ENCODE measurements around the gene PPM1J. TPM values are rescaled to one million over a fixed set of nuclear protein-coding genes. Genes with fewer than 3 reads are reported as not detected.

The PPM1J gene
- total and polyA plus RNA-seq, 9 of the 15 experiments (the other 6 are each of a cell fraction or from before 2014, with no cell fraction given): 0.25 to 10.5 (median 4.2) TPM

- TF ChIP-seq ZBTB11 (CRISPR knock-in tag; IDR thresholded peaks at IDR 0.05) (0 out of 6 replicates have a peak, but pooled peaks of 1 of the 3 experiments have one; percentile 6), AFF4 (CRISPR knock-in tag; IDR thresholded peaks at IDR 0.05) (peak; percentile 48; the same call in 1 of the 2 replicates), TARDBP (IDR thresholded peaks at IDR 0.05) (peak; percentile 55), CEBPB (tag; IDR thresholded peaks at IDR 0.05) (no peak), ZZZ3 (IDR thresholded peaks at IDR 0.05) (no peak), ZMIZ1 (IDR thresholded peaks at IDR 0.05; ENCODE audit: low read depth in 2 of 2, low read length in 2 of 2) (0 out of 4 replicates have a peak, but pooled peaks of 1 of the 2 experiments have one; percentile 8), NR1H2 (CRISPR knock-in tag; IDR thresholded peaks at IDR 0.05) (no peak), YY1 (IDR thresholded peaks at IDR 0.05; ENCODE audit: borderline replicate concordance in 1 of 3, control insufficient read depth in 1 of 3, extremely low read depth in 1 of 3, insufficient read depth in 3 of 3, insufficient read length in 1 of 3, insufficient replicate concordance in 2 of 3, low read depth in 1 of 3, low read length in 2 of 3) (peak in 2 of 3 experiments; percentile 39 to 64), E2F6 (IDR thresholded peaks at IDR 0.05; ENCODE audit: borderline replicate concordance in 1 of 2, extremely low read depth in 1 of 2, insufficient read depth in 1 of 2, insufficient read length in 1 of 2, low read depth in 1 of 2, low read length in 1 of 2, poor library complexity in 1 of 2, severe bottlenecking in 1 of 2) (peak; percentile 65 to 92), DLX4 (CRISPR knock-in tag; IDR thresholded peaks at IDR 0.05) (no peak), BRD4 (IDR thresholded peaks at IDR 0.05) (peak; percentile 62; the same call in 1 of the 2 replicates)
Measured at GRCh38 chr1:112674986-112675727, 40.0 kb downstream of the PPM1J start (continued).
